ENCODE data around the gene ZNF678.

GRCh38 chr1:227685807-227686206 is 122.5 kb downstream of the ZNF678 start:
- TF ChIP-seq CTCF (IDR thresholded peaks at IDR 0.05 in 2 of 3, conservative IDR thresholded peaks at IDR 0.05 in 1 of 3; ENCODE audit: insufficient read depth in 2 of 3, low read depth in 1 of 3, low read length in 3 of 3) (no peak), MAX (CRISPR knock-in tag; IDR thresholded peaks at IDR 0.05) (no peak), ZNF24 (IDR thresholded peaks at IDR 0.05) (no peak), EP300 (IDR thresholded peaks at IDR 0.05; ENCODE audit: low read length) (peak; percentile 63; the same call in 1 of the 2 replicates), POLR2AphosphoS5 (IDR thresholded peaks at IDR 0.05; ENCODE audit: control insufficient read depth, insufficient read depth, low read depth, low read length) (no peak), ZNF384 (IDR thresholded peaks at IDR 0.05; ENCODE audit: low read depth, low read length) (no peak), SMARCA4 (IDR thresholded peaks at IDR 0.05) (peak; percentile 52; the same call in 1 of the 2 replicates), E2F8 (IDR thresholded peaks at IDR 0.05; ENCODE audit: low read depth, partially characterized antibody) (no peak), ZFP91 (CRISPR knock-in tag; IDR thresholded peaks at IDR 0.05) (no peak)

Data from K562 (cell line).